Measurements from ENCODE around the gene CRADD.

CRADD gene

GRCh38 chr12:93667672-93668071 is 9.5 kb upstream of the CRADD start:
- DNase-seq (ENCODE audit: low read depth, low spot score): peak; percentile 59
- TF ChIP-seq CTCF (IDR thresholded peaks at IDR 0.05; ENCODE audit: low read depth, low read length): no peak
- H3K4me3 ChIP-seq (ENCODE audit: low read depth, low read length): no peak overlapping the region
- in situ Hi-C loops (cut with HindIII; ENCODE audit: low sequenced_read_pairs): no loop called here

- TF ChIP-seq CTCF (IDR thresholded peaks at IDR 0.05; ENCODE audit: low read depth, low read length): no peak
- in situ Hi-C loops (cut with HindIII; ENCODE audit: low sequenced_read_pairs): no loop called here
- H3K4me3 ChIP-seq (ENCODE audit: low read depth, low read length): no peak overlapping the region
- no peak for DNase-seq (ENCODE audit: low read depth, low spot score)
Measured at GRCh38 chr12:93668919-93669418, 8.2 kb upstream of the CRADD start.

GRCh38 chr12:93669452-93669851 is 7.7 kb upstream of the CRADD start:
- no peak for TF ChIP-seq CTCF (IDR thresholded peaks at IDR 0.05; ENCODE audit: low read depth, low read length)
- in situ Hi-C loops (cut with HindIII; ENCODE audit: low sequenced_read_pairs): no loop called here
- no peak for DNase-seq (ENCODE audit: low read depth, low spot score)
- no peak overlapping the region for H3K4me3 ChIP-seq (ENCODE audit: low read depth, low read length)

GRCh38 chr12:93670104-93670503 is 7.1 kb upstream of the CRADD start:
- no peak for TF ChIP-seq CTCF (IDR thresholded peaks at IDR 0.05; ENCODE audit: low read depth, low read length)

GRCh38 chr12:93671044-93671443 is 6.1 kb upstream of the CRADD start:
- no peak overlapping the region for H3K4me3 ChIP-seq (ENCODE audit: low read depth, low read length)
- no peak for TF ChIP-seq CTCF (IDR thresholded peaks at IDR 0.05; ENCODE audit: low read depth, low read length)
- in situ Hi-C loops (cut with HindIII; ENCODE audit: low sequenced_read_pairs): no loop called here
- no peak for DNase-seq (ENCODE audit: low read depth, low spot score)

More at GRCh38 chr12:93670104-93670503, 7.1 kb upstream of the CRADD start:
- in situ Hi-C loops (cut with HindIII; ENCODE audit: low sequenced_read_pairs): no loop called here
- H3K4me3 ChIP-seq (ENCODE audit: low read depth, low read length): no peak overlapping the region
- DNase-seq (ENCODE audit: low read depth, low spot score): no peak

- no peak overlapping the region for H3K4me3 ChIP-seq (ENCODE audit: low read depth, low read length)
- DNase-seq (ENCODE audit: low read depth, low spot score): no peak
- in situ Hi-C loops (cut with HindIII; ENCODE audit: low sequenced_read_pairs): no loop called here
- TF ChIP-seq CTCF (IDR thresholded peaks at IDR 0.05; ENCODE audit: low read depth, low read length): no peak
Measured at GRCh38 chr12:93673084-93673483, 4.1 kb upstream of the CRADD start.

- no peak overlapping the region for H3K4me3 ChIP-seq (ENCODE audit: low read depth, low read length)
- no peak for TF ChIP-seq CTCF (IDR thresholded peaks at IDR 0.05; ENCODE audit: low read depth, low read length)
- no peak for DNase-seq (ENCODE audit: low read depth, low spot score)
- in situ Hi-C loops (cut with HindIII; ENCODE audit: low sequenced_read_pairs): no loop called here
Measured at GRCh38 chr12:93674386-93674785, 2.8 kb upstream of the CRADD start.

All from astrocyte of the spinal cord (primary cell).